AG09309 (cell line): ENCODE data around the gene ANO6.
"Not testable (repeated sequence)": the region's sequence is repeated elsewhere in the genome, so short reads cannot be mapped to it uniquely, and the experiment has no call there.

ENCODE experiments used
- DNase-seq: peaks from one replicate; pipeline ENCODE4 v3.0.0-alpha.2; 2010; ENCODE audit warnings: low read depth
- H3K4me3 ChIP-seq: 2 replicates; pipeline ENCODE4 v1.5.1; 2011; ENCODE audit warnings: mild to moderate bottlenecking, low read depth, low read length, moderate library complexity; ENCODE audit not compliant: control insufficient read depth
- TF ChIP-seq, protein P1 (sequence below): IDR thresholded peaks from 2 replicates; pipeline ENCODE4 v1.5.1; 2011; ENCODE audit warnings: mild to moderate bottlenecking, low read depth, low read length, inconsistent platforms; ENCODE audit not compliant: insufficient read depth, control insufficient read depth; ENCODE audit errors: missing control alignments

The ANO6 gene

GRCh38 chr12:45259675-45260074 lies 43.8 kb downstream of the ANO6 start:
- no peak overlapping the region for H3K4me3 ChIP-seq
- TF ChIP-seq, protein P1, sequence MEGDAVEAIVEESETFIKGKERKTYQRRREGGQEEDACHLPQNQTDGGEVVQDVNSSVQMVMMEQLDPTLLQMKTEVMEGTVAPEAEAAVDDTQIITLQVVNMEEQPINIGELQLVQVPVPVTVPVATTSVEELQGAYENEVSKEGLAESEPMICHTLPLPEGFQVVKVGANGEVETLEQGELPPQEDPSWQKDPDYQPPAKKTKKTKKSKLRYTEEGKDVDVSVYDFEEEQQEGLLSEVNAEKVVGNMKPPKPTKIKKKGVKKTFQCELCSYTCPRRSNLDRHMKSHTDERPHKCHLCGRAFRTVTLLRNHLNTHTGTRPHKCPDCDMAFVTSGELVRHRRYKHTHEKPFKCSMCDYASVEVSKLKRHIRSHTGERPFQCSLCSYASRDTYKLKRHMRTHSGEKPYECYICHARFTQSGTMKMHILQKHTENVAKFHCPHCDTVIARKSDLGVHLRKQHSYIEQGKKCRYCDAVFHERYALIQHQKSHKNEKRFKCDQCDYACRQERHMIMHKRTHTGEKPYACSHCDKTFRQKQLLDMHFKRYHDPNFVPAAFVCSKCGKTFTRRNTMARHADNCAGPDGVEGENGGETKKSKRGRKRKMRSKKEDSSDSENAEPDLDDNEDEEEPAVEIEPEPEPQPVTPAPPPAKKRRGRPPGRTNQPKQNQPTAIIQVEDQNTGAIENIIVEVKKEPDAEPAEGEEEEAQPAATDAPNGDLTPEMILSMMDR: no peak
- DNase-seq: no peak

DNA sequence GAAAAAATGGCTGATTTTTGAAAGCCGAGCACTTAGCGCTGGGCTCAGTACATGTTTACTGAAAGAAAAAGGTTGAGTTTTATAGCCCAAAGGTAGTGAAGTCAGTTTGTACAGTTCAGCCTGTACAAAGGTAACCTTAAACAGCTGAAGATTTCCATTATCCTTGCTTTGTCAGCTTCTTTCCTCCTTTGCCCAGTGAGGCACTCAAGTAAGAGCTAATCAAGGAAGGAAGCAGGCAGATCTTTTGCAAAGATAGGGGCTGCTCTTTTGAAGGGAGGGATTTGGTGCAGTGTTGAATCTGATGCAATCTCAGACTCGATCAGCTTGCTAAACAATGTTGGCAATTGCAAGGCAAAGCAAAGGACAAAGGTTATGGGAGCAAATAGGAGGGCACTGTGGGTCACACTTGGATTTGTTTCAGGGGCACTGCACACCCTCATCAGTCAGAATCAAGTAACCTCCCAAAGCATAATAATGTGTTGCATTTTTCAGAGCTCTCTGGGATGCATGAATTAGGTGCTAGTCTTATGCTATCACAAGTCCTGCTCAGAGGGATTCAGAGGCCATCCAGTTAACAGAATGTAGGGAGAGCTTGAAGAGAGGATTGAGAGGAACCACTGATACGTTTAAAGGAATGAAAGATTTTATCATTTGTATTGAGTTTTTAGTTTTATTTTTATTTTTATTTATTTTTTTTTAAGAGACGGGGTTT lies 44.4 kb downstream of the ANO6 start:
- DNase-seq: no peak
- H3K4me3 ChIP-seq: no peak overlapping the region
- TF ChIP-seq, protein P1: no peak

- H3K4me3 ChIP-seq: no peak overlapping the region
- TF ChIP-seq, protein P1: no peak
- DNase-seq: no peak
Measured at GRCh38 chr12:45260854-45261253, 45.0 kb downstream of the ANO6 start.

- DNase-seq, H3K4me3 ChIP-seq: not testable (repeated sequence)
Measured at GRCh38 chr12:45262185-45262584, 46.3 kb downstream of the ANO6 start.

DNA sequence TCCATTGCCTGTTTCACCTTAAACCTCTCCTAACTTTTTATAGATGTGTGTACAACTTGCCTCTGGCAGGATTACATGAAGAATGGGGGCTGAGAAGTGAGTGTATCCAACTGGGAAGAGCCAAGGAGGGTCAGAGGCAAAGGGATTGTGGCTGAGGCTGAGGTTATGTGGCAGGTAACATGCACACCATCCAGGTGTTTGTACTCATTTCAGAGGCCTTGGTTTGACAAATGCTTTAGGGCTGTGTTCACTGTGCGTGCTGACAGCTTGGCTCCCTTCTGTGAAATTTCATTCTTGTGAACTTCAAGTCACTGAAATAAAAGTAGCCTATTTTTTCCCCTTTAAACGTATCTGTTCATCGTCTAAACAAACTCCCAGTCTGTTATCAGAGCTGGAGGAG lies 47.7 kb downstream of the ANO6 start:
- TF ChIP-seq, protein P1: no peak
- H3K4me3 ChIP-seq: no peak overlapping the region

DNA sequence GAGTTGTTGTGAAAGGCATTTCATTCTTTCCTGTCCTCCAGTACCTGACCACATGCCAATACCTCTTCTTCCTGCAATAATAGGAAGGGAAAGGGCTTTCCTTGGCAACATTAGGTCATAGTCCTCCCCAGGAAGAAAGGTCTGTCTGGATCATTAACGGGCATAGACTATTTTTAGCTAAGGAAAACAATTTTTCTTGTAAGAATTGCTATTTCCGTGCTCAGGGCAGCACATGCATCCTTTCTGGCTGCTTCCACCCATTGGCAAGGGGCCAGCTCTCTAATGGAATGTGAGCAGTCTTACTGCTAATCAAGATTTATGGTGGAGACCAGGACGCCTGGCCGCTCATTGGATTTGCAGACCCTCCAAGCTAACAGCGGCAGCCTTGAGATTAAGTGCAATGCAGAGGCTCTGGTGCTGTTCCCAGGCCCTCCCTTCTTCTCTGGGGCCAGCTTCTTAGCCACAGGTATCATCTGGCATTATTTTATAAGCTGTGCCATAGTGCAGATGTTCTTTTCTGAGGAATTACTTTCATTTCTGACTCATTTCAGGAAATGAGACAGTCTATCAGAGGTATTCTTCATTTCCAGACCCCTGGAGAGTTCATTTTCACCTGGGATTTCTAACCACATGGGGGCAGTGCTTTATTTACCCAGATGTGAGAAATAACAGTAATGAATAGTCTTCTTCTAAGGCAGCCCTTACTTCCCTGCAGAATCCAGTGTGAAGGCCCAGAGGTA lies 52.9 kb downstream of the ANO6 start:
- DNase-seq: peak; percentile 48
- H3K4me3 ChIP-seq: no peak overlapping the region
- TF ChIP-seq, protein P1: peak; percentile 52

More for the DNA sequence above, 47.7 kb downstream of the ANO6 start:
- DNase-seq: no peak

- H3K4me3 ChIP-seq: no peak overlapping the region
- no peak for DNase-seq
- TF ChIP-seq, protein P1: no peak
Measured at GRCh38 chr12:45269412-45269751, 53.5 kb downstream of the ANO6 start.
